GM12872 (cell line): ENCODE measurements around the gene RASGRP4.

Experiments used
- CTCF ChIP-seq: IDR thresholded peaks from 3 replicates; pipeline ENCODE4 v1.5.1; 2011; ENCODE audit warnings: low read depth, mild to moderate bottlenecking, low read length, moderate library complexity; ENCODE audit not compliant: insufficient read depth

Gene RASGRP4

GRCh38 chr19:38444026-38444425 lies 18.0 kb upstream of the RASGRP4 start:
- TF ChIP-seq CTCF, result no peak

- TF ChIP-seq CTCF, result no peak
These were observed 17.5 kb upstream of the RASGRP4 start for GRCh38 chr19:38443458-38443999.

DNA sequence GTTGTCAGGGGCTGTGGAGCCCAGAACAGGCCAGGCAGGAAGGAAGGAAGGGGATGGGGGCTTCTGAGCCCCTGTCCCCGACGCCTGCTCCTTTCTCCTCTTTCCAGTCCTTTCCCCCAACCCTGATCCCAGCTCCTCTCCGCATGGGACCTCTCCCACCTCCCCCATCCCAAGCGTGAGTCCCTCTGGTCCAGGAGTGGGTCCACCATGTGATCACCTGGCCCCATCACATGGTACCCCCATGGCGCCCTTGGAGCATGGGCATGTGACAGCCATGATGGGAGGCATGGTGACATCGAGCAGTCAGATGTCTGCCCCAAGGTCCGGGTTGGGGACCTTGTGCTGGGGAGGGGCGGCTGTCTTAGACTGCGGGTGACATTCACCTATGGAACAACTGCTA lies 16.7 kb upstream of the RASGRP4 start:
- no peak for TF ChIP-seq CTCF

GRCh38 chr19:38441657-38442348 lies 15.8 kb upstream of the RASGRP4 start:
- 0 out of 3 replicates have a peak, but pooled peaks have one; percentile 24 for TF ChIP-seq CTCF

GRCh38 chr19:38440592-38440991 lies 14.6 kb upstream of the RASGRP4 start:
- TF ChIP-seq CTCF, result no peak

DNA sequence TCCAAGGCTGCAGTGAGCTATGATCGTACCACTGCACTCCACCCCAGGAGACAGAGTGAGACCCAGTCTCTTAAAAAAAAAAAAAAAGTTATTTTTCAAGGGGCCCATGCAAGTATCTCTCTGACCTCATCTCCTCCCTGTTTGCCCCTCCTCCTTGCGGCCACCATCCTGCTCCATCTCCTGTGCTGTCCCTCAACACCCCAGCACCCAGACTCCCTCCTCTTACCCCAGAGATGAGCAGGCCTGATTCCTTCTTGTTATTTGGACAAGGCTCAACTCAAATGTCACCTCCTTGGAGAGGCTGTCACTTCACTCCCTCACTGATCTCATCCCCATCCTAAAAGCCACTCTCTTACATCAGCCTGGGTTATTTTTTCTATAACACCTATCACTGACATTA lies 11.9 kb upstream of the RASGRP4 start:
- TF ChIP-seq CTCF, result no peak

DNA sequence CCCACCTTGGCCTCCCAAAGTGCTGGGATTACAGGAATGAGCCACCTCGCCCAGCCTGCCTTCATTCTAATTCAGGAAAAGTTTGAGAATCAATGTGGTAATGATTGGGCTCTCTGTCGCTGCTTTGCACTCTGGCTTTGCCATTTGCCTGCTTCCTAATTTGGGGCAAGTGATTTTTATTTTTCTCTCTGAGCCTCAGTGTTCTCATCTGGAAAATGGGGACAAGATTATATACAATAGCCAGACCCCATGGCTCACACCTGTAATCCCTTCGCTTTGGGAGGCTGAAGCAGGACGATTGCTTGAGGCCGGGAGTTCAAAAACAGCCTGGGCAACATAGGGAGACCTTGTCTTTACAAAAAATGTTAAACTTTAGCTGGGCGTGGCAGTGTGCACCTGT lies 11.3 kb upstream of the RASGRP4 start:
- TF ChIP-seq CTCF, result no peak
